Vagina (tissue), 2 donors: ENCODE measurements around the gene SNPH. TPM values are rescaled to one million over a fixed set of nuclear protein-coding genes. Genes with fewer than 3 reads are reported as not detected.

ENCODE experiments used
- DNase-seq, 2 donors: peaks; one replicate each; pipeline ENCODE4 v3.0.0-alpha.2; 2017; ENCODE audit errors: extremely low spot score in 2 of 2
- H3K27ac ChIP-seq: fragments of 200-600 bp; sonication (generic); one replicate; pipeline ENCODE4 v1.5.1; 2019
- H3K27me3 ChIP-seq: fragments of 200-600 bp; sonication (generic); one replicate; pipeline ENCODE4 v1.5.1; 2019
- H3K36me3 ChIP-seq, 2 donors: fragments of 200-600 bp; sonication (generic); one replicate each; pipeline ENCODE4 v1.5.1; 2017 to 2019
- H3K4me1 ChIP-seq: fragments of 200-600 bp; sonication (generic); one replicate; pipeline ENCODE4 v1.5.1; 2019
- H3K4me3 ChIP-seq, 2 donors: fragments of 200-600 bp; sonication (generic); 1 replicate in 1 of 2; 2 replicates in 1 of 2; pipeline ENCODE4 v1.5.1; 2016 to 2019
- H3K9me3 ChIP-seq: fragments of 200-600 bp; sonication (generic); one replicate; pipeline ENCODE4 v1.5.1; 2019
- POLR2A ChIP-seq, 2 donors: fragments of 450-650 bp; IDR thresholded peaks; one replicate each; pipeline ENCODE4 v1.6.1; 2017; ENCODE audit warnings: antibody characterized with exemption in 2 of 2, mild to moderate bottlenecking in 2 of 2, moderate library complexity in 2 of 2
- POLR2AphosphoS5 ChIP-seq, 2 donors: sonication (generic); formaldehyde crosslinking; IDR thresholded peaks; one replicate each; pipeline ENCODE4 v1.9.0; 2017; ENCODE audit warnings: antibody characterized with exemption in 2 of 2, mild to moderate bottlenecking in 2 of 2, low read depth in 1 of 2; ENCODE audit not compliant: insufficient read depth in 1 of 2
- intact Hi-C: fragments of 100-400 bp; cut with DNase I; formaldehyde crosslinking; loops from one replicate; pipeline ENCODE4 v1.15.1; 2023
- total RNA-seq: library from RNA; depleted of rRNA; stranded (reverse); fragments of >200 nt; gene quantifications from one replicate; pipeline ENCODE4 v1.2.3, GENCODE V29; 2016
- TF ChIP-seq, protein P1 (sequence below), 3 experiments: fragments of 450-650 bp in 2 of 3; fragments of 200-600 bp in 1 of 3; sonication (generic) in 1 of 3; IDR thresholded peaks; one replicate each; pipeline ENCODE4 v1.5.1; 2017 to 2019; ENCODE audit warnings: antibody characterized with exemption in 3 of 3, mild to moderate bottlenecking in 2 of 3, moderate library complexity in 2 of 3

The SNPH gene
- total RNA-seq, 1 donor from 2014 or later, result 6.4 TPM

- intact Hi-C loops, result loop anchor here (5.0 kb wide), 1 partner anchor 71 kb away; the partner anchor contains the start of gene FKBP1A
- TF ChIP-seq POLR2AphosphoS5 (IDR thresholded peaks at IDR 0.05; ENCODE audit: insufficient read depth in 1 of 2, low read depth in 1 of 2) (no peak), POLR2A (IDR thresholded peaks at IDR 0.05) (no peak)
- TF ChIP-seq, protein P1, sequence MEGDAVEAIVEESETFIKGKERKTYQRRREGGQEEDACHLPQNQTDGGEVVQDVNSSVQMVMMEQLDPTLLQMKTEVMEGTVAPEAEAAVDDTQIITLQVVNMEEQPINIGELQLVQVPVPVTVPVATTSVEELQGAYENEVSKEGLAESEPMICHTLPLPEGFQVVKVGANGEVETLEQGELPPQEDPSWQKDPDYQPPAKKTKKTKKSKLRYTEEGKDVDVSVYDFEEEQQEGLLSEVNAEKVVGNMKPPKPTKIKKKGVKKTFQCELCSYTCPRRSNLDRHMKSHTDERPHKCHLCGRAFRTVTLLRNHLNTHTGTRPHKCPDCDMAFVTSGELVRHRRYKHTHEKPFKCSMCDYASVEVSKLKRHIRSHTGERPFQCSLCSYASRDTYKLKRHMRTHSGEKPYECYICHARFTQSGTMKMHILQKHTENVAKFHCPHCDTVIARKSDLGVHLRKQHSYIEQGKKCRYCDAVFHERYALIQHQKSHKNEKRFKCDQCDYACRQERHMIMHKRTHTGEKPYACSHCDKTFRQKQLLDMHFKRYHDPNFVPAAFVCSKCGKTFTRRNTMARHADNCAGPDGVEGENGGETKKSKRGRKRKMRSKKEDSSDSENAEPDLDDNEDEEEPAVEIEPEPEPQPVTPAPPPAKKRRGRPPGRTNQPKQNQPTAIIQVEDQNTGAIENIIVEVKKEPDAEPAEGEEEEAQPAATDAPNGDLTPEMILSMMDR (IDR thresholded peaks at IDR 0.05), result no peak
- no peak for DNase-seq
Measured at GRCh38 chr20:1320902-1321653, 55.0 kb downstream of the SNPH start.

GRCh38 chr20:1321654-1321939, 55.5 kb downstream of the SNPH start:
- DNase-seq, result no peak
- no peak overlapping the region for H3K27ac ChIP-seq
- no peaks in the 10 kb centered on the region for H3K36me3 ChIP-seq
- intact Hi-C loops, result loop anchor here (5.0 kb wide), 1 partner anchor 71 kb away; the partner anchor contains the start of gene FKBP1A
- no peaks in the 10 kb centered on the region for H3K27me3 ChIP-seq
- H3K4me3 ChIP-seq, result no peak overlapping the region
- peaks cover 16% of the 10 kb centered on the region for H3K4me1 ChIP-seq
- no peak for TF ChIP-seq POLR2AphosphoS5 (IDR thresholded peaks at IDR 0.05; ENCODE audit: insufficient read depth in 1 of 2, low read depth in 1 of 2)
- TF ChIP-seq, protein P1 (IDR thresholded peaks at IDR 0.05), result no peak
- no peak for TF ChIP-seq POLR2A (IDR thresholded peaks at IDR 0.05)
- H3K9me3 ChIP-seq, result no peaks in the 10 kb centered on the region

More at GRCh38 chr20:1320902-1321653, 55.0 kb downstream of the SNPH start:
- Histone ChIP-seq H3K36me3 (no peaks in the 10 kb centered on the region), H3K9me3 (no peaks in the 10 kb centered on the region), H3K27me3 (no peaks in the 10 kb centered on the region), H3K4me3 (no peak overlapping the region), H3K27ac (no peak overlapping the region), H3K4me1 (peaks cover 10% of the 10 kb centered on the region)

- intact Hi-C loops, result loop anchor here (5.0 kb wide), 1 partner anchor 70 kb away; the partner anchor contains the start of gene FKBP1A
- peak overlapping the region; percentile 72 for H3K27ac ChIP-seq
- no peaks in the 10 kb centered on the region for H3K27me3 ChIP-seq
- DNase-seq, result no peak
- H3K36me3 ChIP-seq, result no peaks in the 10 kb centered on the region
- H3K4me1 ChIP-seq, result peaks cover 26% of the 10 kb centered on the region
- H3K9me3 ChIP-seq, result no peaks in the 10 kb centered on the region
- H3K4me3 ChIP-seq, result no peak overlapping the region
- TF ChIP-seq POLR2A (IDR thresholded peaks at IDR 0.05), result no peak
- TF ChIP-seq POLR2AphosphoS5 (IDR thresholded peaks at IDR 0.05; ENCODE audit: insufficient read depth in 1 of 2, low read depth in 1 of 2), result peak; percentile 47 to 83
- TF ChIP-seq, protein P1 (IDR thresholded peaks at IDR 0.05), result no peak
Measured at GRCh38 chr20:1322511-1323245, 56.6 kb downstream of the SNPH start.

DNA sequence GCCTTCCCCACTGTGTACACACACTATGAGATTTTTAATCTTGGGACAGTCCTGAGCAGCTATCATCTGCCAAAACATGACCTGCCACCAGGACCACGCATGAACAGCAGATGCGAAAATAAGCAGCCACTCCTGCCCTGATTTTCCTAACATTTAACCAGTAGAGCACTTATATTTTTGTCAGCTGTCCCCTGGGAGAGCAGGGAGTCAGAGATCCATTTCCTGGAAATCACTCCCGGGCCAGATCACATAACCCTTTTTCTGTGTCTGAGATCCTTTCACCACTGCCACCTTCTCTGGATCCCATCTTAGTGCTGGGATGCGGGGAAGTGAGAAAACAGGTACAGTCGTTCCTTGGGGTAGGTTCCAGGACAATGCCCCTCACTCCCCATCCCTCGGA, 57.2 kb downstream of the SNPH start:
- no peaks in the 10 kb centered on the region for H3K9me3 ChIP-seq
- peak overlapping the region; percentile 72 for H3K27ac ChIP-seq
- intact Hi-C loops, result loop anchor here (5.0 kb wide), 1 partner anchor 69 kb away; the partner anchor contains the start of gene FKBP1A
- no peaks in the 10 kb centered on the region for H3K36me3 ChIP-seq
- DNase-seq, result no peak
- no peak overlapping the region for H3K4me3 ChIP-seq
- peaks cover 32% of the 10 kb centered on the region for H3K4me1 ChIP-seq
- H3K27me3 ChIP-seq, result no peaks in the 10 kb centered on the region
- TF ChIP-seq, protein P1 (IDR thresholded peaks at IDR 0.05), result no peak
- TF ChIP-seq POLR2A (IDR thresholded peaks at IDR 0.05), result no peak
- TF ChIP-seq POLR2AphosphoS5 (IDR thresholded peaks at IDR 0.05; ENCODE audit: insufficient read depth in 1 of 2, low read depth in 1 of 2), result no peak
